GM21526 (cell line): Measurements from ENCODE around the gene KDM1B.
"Not testable (repeated sequence)": the region's sequence is repeated elsewhere in the genome, so short reads cannot be mapped to it uniquely, and the experiment has no call there.

Experiments used
- ATAC-seq: cut with Tn5 transposase; IDR thresholded peaks from one replicate; pipeline ENCODE4 v1.9.1; 2021; ENCODE audit warnings: moderate library complexity; ENCODE audit not compliant: unreplicated experiment, low FRiP score

KDM1B gene

GRCh38 chr6:18186540-18187250, 31.5 kb downstream of the KDM1B start:
- ATAC-seq, result no peak

GRCh38 chr6:18187701-18188100, 32.5 kb downstream of the KDM1B start:
- no peak for ATAC-seq

GRCh38 chr6:18189196-18189595, 34.0 kb downstream of the KDM1B start:
- ATAC-seq, result no peak

DNA sequence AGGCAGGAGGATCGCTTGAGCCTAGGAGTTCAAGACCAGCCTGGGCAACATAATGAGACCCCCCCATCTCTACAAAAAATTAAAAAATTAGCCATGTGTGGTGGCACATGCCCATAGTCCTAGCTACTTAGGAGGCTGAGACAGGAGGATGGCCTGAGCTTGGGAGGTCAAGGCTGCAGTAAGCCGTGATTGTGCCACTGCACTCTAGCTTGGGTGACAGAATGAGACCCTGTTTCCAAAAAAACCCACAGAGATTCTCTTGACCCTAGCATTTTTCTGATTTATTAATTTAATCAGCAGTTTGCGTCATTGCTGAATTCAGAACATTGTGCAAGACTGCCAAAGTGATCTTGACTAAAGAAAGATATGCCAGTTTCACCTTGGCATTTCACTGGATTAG, 36.8 kb downstream of the KDM1B start:
- no peak for ATAC-seq

- ATAC-seq, result no peak
These were observed 48.6 kb downstream of the KDM1B start for GRCh38 chr6:18203786-18204185.

- no peak for ATAC-seq
These were observed 49.5 kb downstream of the KDM1B start for GRCh38 chr6:18204691-18205090.

DNA sequence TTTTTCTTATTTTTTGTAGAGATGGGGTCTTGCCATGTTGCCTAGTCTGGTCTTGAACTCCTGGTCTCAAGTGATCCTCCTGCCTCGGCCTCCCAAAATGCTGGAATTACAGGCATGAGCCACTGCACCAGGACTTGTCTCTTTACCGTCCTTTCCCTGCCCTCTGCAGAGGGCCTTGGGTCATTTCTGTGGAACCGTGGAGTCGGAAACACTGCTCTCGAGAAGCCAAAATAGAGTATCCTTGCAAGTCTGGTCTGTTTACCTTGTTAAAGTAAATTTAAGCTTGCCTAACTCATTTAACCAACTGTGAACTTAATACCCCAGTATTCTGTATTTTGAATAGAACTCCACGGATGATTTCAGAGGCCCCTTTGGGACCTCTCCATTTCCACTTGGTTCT, 51.4 kb downstream of the KDM1B start:
- ATAC-seq, result no peak

DNA sequence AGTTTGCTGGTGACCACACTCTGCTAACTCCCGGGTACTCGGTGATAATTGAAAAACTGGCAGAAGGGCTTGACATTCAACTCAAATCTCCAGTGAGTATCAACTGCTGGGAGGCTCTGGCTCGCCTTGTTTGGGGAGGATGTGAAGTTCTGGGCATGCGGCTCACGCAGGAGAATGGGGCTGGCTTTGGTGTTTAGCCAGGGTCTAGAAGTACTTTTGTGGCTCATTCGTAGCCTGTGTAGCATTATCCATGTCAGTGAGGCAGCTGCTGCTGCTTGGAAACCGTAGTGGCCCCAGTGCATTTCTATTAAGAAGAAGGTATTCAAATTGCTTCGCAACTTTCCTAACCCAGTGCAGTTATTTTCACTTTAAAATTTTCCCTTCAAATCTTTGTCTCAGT, 52.2 kb downstream of the KDM1B start:
- ATAC-seq, result no peak

GRCh38 chr6:18207949-18208348, 52.7 kb downstream of the KDM1B start:
- ATAC-seq, result no peak

- ATAC-seq, result not testable (repeated sequence)
These were observed 53.6 kb downstream of the KDM1B start for GRCh38 chr6:18208778-18209177.

- ATAC-seq, result no peak
These were observed 54.4 kb downstream of the KDM1B start for GRCh38 chr6:18209539-18210197.

DNA sequence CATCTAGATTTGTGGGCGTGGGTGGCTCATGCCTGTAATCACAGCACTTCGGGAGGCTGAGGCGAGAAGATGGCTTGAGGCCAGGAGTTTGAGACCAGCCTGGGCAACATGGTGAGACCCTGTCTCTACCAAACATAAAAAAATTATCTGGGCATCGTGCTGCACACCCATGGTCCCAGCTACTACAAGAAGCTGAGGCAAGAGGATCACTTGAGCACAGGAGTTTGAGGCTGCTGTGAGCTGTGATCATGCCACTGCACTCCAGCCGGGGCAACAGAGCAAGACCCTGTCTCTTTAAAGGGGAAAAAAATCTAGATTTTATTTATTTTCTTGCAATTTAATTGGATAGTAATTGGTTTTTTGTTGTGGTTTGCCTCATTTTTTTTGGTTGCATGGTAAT, 55.5 kb downstream of the KDM1B start:
- no peak for ATAC-seq

DNA sequence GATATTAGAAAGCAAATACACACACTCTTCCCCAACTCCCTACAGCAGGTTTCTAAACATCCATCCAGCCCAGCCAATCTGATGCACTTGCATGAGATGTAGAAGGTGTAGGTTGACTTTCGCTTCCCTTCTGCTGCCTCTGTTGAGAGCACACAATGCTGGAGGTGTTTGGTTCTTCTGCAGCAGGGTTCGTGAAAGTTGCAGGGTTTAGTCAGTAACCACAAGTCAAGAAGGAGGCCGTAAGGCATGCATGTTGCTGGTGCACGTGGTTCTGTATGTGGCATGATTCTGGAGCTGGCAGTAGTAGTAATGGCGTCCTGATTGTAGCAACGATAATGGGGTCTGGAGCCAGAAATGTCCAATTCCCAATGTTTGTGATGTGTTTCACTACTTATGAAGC, 56.1 kb downstream of the KDM1B start:
- ATAC-seq, result peak; percentile 95

DNA sequence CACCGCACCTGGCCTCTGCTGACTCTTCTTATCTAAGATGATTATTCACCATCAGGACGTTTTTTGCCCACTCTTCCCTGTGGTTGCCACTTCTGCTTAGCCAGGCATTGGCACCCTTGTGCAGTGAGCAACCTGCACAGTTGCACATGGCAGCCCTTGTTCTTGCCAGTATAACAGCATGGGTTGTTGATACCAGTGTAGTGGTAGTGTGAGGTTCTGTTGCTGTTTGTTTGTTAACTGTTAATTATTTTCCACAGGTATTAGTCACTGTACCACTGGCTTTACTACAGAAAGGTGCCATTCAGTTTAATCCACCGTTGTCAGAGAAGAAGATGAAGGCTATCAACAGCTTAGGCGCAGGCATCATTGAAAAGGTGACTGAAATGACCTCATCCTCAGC, 57.0 kb downstream of the KDM1B start:
- ATAC-seq, result no peak

GRCh38 chr6:18213439-18213838, 58.2 kb downstream of the KDM1B start:
- ATAC-seq, result no peak

- ATAC-seq, result no peak
These were observed 58.8 kb downstream of the KDM1B start for GRCh38 chr6:18214003-18214402.

DNA sequence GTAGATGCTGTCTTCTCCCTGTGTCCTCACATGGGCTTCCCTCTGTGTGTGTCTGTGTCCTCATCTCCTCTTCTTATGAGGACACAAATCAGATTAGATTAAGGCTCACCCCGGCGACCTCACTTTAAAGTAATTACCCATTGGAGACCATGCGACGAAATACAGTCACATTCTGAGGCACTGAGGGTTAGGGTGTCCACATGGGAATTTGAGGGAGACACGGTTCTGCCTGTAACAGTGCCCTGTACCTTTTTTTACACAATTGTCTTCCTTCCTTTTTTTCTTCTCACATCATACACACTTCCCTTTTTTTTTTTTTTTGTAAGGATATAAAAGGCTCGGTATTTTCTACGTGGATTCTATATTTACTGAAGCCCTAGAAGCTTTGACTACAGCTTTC, 60.2 kb downstream of the KDM1B start:
- ATAC-seq, result no peak

- ATAC-seq, result no peak
These were observed 61.2 kb downstream of the KDM1B start for GRCh38 chr6:18216411-18216810.

DNA sequence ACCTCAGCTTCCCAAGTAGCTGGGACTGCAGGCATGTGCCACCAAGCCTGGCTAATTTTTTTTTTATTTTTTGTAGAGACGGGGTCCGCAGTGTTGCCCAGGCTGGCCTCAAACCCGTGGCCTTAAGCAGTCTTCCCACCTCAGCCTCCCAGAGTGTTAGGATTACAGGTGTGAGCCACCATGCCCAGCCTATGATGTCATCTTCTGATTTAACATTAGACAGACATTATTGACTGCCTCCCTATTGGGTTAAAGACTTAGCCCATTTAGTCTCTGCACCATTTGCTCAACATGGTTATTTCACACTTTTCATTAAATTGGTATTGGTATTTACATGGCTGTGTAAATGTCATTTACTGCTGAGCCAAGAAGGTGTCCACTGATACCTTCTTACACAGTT, 63.0 kb downstream of the KDM1B start:
- ATAC-seq, result no peak

GRCh38 chr6:18219591-18219990, 64.4 kb downstream of the KDM1B start:
- no peak for ATAC-seq

- ATAC-seq, result no peak
These were observed 66.0 kb downstream of the KDM1B start for GRCh38 chr6:18221288-18221615.

- not testable (repeated sequence) for ATAC-seq
These were observed 71.4 kb downstream of the KDM1B start for GRCh38 chr6:18226451-18227105.
